Measurements from ENCODE around the gene CALHM2.

GRCh38 chr10:103427866-103428265 is 24.3 kb downstream of the CALHM2 start:
- no peak for TF ChIP-seq POLR2AphosphoS5 (IDR thresholded peaks at IDR 0.05; ENCODE audit: insufficient read depth, low read depth, low read length)
- TF ChIP-seq EZH2 (IDR thresholded peaks at IDR 0.05; ENCODE audit: borderline replicate concordance, low read depth, low read length, severe bottlenecking), result no peak
- no peak for TF ChIP-seq POLR2A (IDR thresholded peaks at IDR 0.05; ENCODE audit: low read depth, low read length)
- TF ChIP-seq, protein P1, sequence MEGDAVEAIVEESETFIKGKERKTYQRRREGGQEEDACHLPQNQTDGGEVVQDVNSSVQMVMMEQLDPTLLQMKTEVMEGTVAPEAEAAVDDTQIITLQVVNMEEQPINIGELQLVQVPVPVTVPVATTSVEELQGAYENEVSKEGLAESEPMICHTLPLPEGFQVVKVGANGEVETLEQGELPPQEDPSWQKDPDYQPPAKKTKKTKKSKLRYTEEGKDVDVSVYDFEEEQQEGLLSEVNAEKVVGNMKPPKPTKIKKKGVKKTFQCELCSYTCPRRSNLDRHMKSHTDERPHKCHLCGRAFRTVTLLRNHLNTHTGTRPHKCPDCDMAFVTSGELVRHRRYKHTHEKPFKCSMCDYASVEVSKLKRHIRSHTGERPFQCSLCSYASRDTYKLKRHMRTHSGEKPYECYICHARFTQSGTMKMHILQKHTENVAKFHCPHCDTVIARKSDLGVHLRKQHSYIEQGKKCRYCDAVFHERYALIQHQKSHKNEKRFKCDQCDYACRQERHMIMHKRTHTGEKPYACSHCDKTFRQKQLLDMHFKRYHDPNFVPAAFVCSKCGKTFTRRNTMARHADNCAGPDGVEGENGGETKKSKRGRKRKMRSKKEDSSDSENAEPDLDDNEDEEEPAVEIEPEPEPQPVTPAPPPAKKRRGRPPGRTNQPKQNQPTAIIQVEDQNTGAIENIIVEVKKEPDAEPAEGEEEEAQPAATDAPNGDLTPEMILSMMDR (IDR thresholded peaks at IDR 0.05; ENCODE audit: extremely low read depth in 1 of 2, insufficient read depth in 1 of 2, low read depth in 1 of 2, low read length in 2 of 2), result no peak
- TF ChIP-seq MYC (IDR thresholded peaks at IDR 0.05; ENCODE audit: low read depth, low read length), result no peak
- no peak for TF ChIP-seq GATA2 (IDR thresholded peaks at IDR 0.05; ENCODE audit: insufficient read depth, insufficient read length, low read depth, low read length)
- TF ChIP-seq MAX (IDR thresholded peaks at IDR 0.05; ENCODE audit: insufficient read depth, insufficient read length), result no peak
- no peak for TF ChIP-seq FOS (IDR thresholded peaks at IDR 0.05; ENCODE audit: borderline replicate concordance, insufficient read depth, low read length)

All from endothelial cell of umbilical vein (primary cell).